Stimulated activated CD4-positive, alpha-beta T cell treated with anti-CD3 and anti-CD28 coated beads, Interleukin-1b, Interleukin-23, amount 100 ng/mL, for 1 hour (primary cell): ENCODE results near the gene RCBTB1.

ENCODE experiments used
- DNase-seq, 2 donors: peaks; one replicate each; pipeline ENCODE4 v3.0.0-alpha.2; 2020; ENCODE audit warnings: low read depth in 2 of 2

RCBTB1 gene

DNA sequence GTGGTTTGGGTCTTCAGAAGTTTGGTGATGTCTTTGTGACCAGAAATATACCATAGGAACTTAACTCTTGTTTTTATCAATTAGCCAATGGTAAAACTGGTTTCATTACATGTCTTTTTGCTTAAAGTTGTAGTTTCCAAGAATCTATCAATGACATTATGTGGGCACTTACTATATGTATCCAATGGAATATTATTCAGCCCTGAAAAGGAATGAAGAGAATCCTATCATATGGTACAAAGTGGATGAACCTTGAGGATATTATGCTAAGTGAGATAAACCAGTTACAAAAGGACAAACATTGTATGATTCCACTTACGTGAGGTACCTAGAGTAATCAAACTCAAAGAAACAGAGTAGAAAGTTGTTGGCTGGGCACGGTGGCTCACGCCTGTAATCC lies 26.4 kb downstream of the RCBTB1 start:
- no peak for DNase-seq

DNA sequence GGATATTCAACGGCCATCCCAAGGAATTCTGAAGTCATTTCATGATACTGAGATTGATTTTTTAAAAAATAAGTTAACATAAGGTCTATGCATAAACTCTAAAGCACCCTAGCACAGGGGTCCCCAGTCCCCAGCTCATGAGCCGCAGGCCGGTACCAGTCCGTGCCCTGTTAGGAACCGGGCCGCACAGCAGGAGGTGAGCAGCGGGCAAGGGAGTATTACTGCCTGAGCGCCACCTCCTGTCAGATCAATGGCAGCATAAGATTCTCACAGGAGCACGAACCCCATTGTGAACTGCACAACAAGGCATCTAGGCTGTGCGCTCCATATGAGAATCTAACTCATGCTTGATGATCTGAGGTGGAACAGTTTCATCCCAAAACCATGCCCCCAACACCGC lies 31.0 kb downstream of the RCBTB1 start:
- no peak for DNase-seq

DNA sequence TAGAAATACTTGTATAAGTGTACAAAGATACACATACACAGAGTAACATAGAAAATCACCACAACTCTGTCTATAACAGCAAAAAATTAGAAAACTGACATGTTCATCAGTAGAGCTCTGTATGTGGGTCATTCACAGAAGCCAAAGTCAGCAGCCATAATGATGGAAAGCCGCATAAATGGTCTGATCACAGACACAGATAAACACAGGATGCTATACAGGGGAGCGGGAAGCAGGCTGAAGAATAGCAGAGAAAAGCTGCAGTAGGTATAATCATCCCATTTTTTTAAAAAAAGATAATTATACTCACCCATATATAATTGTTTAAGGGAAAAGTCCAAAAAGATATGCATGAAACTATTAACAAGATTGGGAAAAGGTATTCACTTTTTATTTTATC lies 31.5 kb downstream of the RCBTB1 start:
- DNase-seq, result no peak

DNA sequence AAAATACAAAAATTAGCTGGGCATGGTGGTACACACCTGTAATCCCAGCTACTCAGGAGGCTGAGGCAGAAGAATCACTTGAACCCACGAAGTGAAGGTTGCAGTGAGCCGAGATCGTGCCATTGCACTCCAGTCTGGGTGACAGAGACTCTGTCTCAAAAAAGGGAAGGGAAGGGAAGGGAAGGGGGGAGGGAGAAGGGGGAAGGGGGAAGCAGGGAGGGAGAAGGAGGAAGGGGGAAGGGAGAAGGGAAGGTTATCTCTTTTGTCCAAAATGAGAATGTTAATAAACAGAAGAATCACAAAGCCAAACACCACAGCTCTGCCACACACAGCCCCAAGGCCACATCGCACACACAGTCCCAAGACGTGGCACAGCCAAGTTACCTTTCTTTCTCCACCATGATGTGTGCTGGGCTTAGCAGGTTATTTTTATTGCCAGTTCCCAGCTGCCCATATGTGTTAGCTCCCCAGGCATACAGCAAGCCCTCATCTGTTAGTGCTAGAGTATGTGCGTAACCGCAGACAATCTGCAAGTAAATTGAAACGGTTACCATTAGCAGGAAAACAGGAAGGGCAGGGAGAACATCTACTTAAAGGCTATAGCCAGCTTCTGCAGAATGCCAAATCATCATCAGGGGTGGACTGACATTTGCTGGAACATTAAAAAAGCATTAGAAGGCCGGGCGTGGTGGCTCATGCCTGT lies 34.3 kb downstream of the RCBTB1 start:
- DNase-seq, result no peak

DNA sequence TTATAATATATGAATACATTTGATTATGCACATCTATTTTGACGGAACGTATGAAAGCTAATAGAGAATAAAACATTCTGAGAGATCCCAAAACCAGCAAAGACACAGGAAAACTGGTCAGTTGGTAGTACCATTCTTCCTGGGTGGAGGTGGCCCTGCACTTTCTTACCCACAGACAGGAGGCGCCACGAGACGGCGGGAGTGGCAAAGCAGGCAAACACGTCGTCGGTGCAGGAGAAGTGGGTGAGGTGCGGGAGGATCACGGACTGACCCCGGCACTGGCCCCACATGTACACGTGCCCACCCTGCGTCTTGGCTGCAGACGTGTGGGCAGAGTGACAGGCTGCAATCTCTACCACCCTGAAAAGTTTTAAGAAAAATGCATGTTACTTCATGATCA lies 36.1 kb downstream of the RCBTB1 start:
- no peak for DNase-seq

- no peak for DNase-seq
These were observed 38.8 kb downstream of the RCBTB1 start for GRCh38 chr13:49546561-49546960.

- no peak for DNase-seq
These were observed 39.7 kb downstream of the RCBTB1 start for GRCh38 chr13:49545661-49546060.

DNA sequence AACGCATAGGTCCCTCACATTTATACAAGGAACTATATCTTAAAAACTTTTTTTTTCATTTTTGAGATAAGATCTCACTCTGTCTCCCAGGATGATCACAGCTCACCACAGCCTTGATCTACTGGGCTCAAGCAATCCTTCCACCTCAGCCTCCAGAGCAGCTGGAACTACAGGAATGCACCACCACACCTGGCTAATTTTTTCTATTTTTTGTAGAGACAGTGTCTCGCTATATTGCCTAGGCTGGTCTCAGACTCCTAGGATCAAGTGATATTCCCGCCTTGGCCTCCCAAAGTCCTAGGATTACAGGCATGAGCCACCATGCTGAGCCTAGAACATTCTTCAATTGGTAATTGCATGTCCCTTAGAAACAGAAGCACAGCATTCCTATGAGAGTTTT lies 41.7 kb downstream of the RCBTB1 start:
- no peak for DNase-seq

GRCh38 chr13:49540552-49540951 lies 44.8 kb downstream of the RCBTB1 start:
- DNase-seq, result no peak

- DNase-seq, result no peak
These were observed 45.6 kb downstream of the RCBTB1 start for GRCh38 chr13:49539746-49540145.

DNA sequence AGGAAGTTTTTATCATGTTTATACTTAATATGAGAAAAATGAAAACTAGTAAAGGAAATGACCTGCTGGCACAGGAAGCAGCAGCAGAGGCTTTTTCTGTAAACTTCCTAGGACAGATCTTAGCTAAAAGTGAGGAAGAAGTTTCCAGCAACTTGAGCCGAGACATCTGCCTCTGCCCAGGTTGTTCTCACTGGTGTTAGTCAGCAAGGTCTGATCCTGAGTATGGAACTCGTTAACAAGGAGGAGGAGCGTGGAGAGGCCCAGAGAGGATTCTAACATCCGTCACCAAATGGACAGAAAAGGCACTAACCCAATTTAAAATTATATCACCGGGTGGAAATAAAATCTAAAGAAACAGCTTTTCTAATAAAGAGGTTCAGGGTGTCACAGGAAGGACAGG lies 46.0 kb downstream of the RCBTB1 start:
- no peak for DNase-seq

DNA sequence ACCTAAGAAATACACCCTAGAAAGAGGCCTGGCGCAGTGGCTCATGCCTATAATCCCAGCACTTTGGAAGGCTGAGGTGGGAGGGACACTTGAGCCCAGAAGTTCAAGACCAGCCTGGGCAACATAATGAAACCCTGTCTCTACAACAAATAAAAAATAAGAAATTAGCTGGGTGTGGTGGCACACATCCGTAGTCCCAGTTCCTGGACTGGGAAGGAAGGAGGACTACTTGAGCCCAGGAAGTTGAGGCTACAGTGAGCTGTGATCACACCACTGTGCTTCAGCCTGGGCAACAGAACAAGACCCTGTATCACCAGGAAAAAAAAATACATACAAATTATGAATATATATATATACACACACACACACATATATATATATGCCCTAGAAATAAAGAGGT lies 47.0 kb downstream of the RCBTB1 start:
- no peak for DNase-seq

DNA sequence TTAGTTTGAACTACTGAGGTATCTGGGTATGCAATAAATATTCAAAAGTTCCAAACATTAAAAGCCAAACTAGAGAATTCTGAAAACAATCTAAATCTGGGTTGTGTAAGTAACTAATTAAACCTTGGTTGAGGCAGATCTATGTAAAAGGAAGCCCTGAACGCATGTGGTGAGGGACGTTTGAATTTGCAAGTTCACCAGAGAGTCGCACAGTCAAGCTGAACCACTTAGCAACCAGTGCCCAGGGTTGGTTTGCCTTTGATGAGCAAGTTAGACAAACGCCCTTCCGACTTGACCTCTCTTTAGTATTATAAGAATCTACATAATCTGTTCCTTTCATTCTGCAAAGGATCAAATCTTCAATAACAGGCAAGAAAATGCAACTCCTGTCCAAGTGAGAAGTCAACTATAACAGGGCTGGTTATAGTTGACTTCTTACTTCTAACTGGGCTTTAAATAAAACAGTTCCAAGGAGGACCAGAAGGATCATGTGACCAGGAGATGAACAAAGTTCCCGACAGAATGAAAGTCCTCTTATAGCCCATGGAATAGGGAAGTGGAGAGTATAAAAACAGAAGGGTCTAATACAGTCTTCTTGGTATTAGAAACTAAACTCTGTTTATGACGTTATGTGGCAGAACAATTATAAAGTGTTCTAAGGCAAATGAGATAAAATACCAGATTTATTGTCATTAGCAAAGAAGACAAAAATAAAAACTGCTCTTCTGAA lies 49.0 kb downstream of the RCBTB1 start:
- DNase-seq, result no peak

DNA sequence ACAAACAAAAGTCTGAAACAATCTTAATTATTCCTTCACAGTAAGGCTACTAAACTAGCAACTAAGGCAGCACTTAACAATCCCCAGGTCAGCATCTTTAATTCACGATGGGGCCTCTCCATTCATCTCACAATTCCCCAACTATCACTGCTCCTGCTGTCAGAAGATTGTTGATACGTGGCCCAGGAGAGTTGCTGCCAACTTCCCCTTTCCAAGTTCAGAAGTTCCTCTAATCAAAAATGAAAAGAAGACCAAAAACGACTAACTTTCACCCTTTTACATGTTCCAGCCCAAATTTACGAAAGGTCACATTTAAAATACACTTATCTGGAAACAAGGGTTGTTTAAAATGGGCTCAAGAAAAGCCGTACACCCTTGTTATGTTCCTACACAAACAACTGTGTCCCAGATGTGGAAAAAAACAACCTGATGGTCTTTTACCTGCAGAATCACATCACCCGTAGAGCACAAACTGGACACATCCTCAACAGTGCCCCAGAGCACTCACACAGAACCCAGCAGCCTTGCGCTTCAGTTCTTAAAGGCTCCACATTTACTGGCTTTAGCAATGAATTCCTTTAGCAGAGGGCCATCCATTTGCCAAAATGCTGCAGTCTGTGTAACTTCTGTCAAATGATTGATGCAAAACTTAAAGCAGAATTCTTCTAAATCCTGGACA lies 51.6 kb downstream of the RCBTB1 start:
- DNase-seq, result no peak

- no peak for DNase-seq
These were observed 52.3 kb downstream of the RCBTB1 start for GRCh38 chr13:49533011-49533410.

GRCh38 chr13:49532593-49532992 lies 52.8 kb downstream of the RCBTB1 start:
- DNase-seq, result no peak

DNA sequence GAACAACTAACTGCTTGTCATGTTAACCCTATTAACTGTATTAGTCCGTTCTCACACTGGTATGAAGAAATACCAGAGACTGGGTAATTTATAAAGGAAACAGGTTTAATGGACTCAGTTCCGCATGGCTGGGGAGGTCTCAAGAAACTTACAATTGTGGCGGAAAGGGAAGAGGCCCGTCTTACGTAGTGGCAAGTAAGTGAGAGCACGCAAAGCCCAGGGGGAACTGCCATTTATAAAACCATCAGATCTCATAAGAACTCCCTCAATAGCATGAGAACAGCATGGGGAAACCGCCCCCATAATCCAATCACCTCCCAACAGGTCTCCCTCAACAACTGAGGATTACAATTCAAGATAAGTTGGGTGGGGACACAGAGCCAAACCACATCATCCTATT lies 54.9 kb downstream of the RCBTB1 start:
- no peak for DNase-seq

GRCh38 chr13:49528161-49528560 lies 57.2 kb downstream of the RCBTB1 start:
- DNase-seq, result no peak

- no peak for DNase-seq
These were observed 58.2 kb downstream of the RCBTB1 start for GRCh38 chr13:49527123-49527522.

- DNase-seq, result no peak
These were observed 60.4 kb downstream of the RCBTB1 start for GRCh38 chr13:49524740-49525501.

- DNase-seq, result no peak
These were observed 64.1 kb downstream of the RCBTB1 start for GRCh38 chr13:49521224-49521623.

DNA sequence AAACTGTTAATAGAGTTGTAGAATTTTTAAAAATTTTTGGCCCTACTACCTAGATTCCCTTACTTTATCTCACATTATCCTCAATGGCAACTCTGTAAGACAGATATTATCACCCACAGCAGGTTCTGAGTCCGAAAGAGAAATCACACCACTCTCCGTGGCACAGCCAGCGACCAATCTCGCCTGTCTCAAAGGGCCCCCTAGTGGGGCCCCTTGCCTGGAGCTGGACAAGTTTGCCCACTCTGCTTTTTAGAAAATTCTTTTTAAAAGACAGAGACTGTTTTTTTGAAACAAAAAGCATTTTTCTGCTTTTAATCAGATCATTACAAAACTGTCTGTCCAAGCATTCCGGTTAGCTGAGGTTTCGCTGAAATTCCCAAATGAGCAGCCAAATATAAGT lies 67.9 kb downstream of the RCBTB1 start:
- DNase-seq, result no peak
